ENCODE data around the gene AHNAK. TPM values are rescaled to one million over a fixed set of nuclear protein-coding genes. Genes with fewer than 3 reads are reported as not detected.
"Not testable (repeated sequence)": the region's sequence is repeated elsewhere in the genome, so short reads cannot be mapped to it uniquely, and the experiment has no call there.

The AHNAK gene

GRCh38 chr11:62386083-62386482 is 160.5 kb downstream of the AHNAK start:
- H3K4ac ChIP-seq (ENCODE audit: low read depth, low read length); H3K23ac ChIP-seq (ENCODE audit: low read length); H3K79me2 ChIP-seq (ENCODE audit: control insufficient read depth, insufficient read depth, low read length): not testable (repeated sequence)

GRCh38 chr11:62383822-62384221 is 162.8 kb downstream of the AHNAK start:
- Histone ChIP-seq H3K79me2 (ENCODE audit: control insufficient read depth, insufficient read depth, low read length) (no peaks in the 10 kb centered on the region), H2BK120ac (ENCODE audit: low read depth, low read length) (no peak overlapping the region), H3K4me1 (ENCODE audit: control insufficient read depth, low read depth, low read length) (no peaks in the 10 kb centered on the region), H3K36me3 (ENCODE audit: control insufficient read depth, insufficient read depth, low read length) (no peaks in the 10 kb centered on the region), H3K23ac (ENCODE audit: low read length) (no peak overlapping the region), H2AK5ac (ENCODE audit: low read length) (no peak overlapping the region), H3K79me1 (ENCODE audit: low read length) (no peaks in the 10 kb centered on the region), H2BK5ac (ENCODE audit: low read length) (no peak overlapping the region), H3K4me3 (ENCODE audit: low read length) (no peak overlapping the region), H3K4me2 (ENCODE audit: low read length) (no peak overlapping the region), H3K27ac (ENCODE audit: low read depth, low read length) (no peak overlapping the region), H3K9ac (ENCODE audit: low read length) (no peak overlapping the region), H3K4ac (ENCODE audit: low read depth, low read length) (no peak overlapping the region), H3K56ac (ENCODE audit: low read length) (no peak overlapping the region), H2BK15ac (replicated peaks; ENCODE audit: low read depth) (no peak overlapping the region), H3K27me3 (ENCODE audit: insufficient read depth, low read length, poor library complexity) (no peaks in the 10 kb centered on the region), H4K8ac (ENCODE audit: low read depth, low read length) (no peak overlapping the region), H3K18ac (ENCODE audit: low read length) (no peak overlapping the region), H4K5ac (ENCODE audit: low read length) (no peak overlapping the region)
- no peak for DNase-seq
- no CpG with 5 or more reads among the region's 6 CpGs for WGBS (ENCODE audit: extremely low coverage, insufficient coverage, low lambda C conversion rate)

More at GRCh38 chr11:62386083-62386482, 160.5 kb downstream of the AHNAK start:
- not testable (repeated sequence) for H3K4me3 ChIP-seq (ENCODE audit: low read length); H2AK5ac ChIP-seq (ENCODE audit: low read length); H3K9ac ChIP-seq (ENCODE audit: low read length); H3K4me1 ChIP-seq (ENCODE audit: control insufficient read depth, low read depth, low read length); H3K4me2 ChIP-seq (ENCODE audit: low read length); H3K36me3 ChIP-seq (ENCODE audit: control insufficient read depth, insufficient read depth, low read length); H4K8ac ChIP-seq (ENCODE audit: low read depth, low read length); DNase-seq; H3K27me3 ChIP-seq (ENCODE audit: insufficient read depth, low read length, poor library complexity); H3K56ac ChIP-seq (ENCODE audit: low read length); H3K27ac ChIP-seq (ENCODE audit: low read depth, low read length); H2BK15ac ChIP-seq (replicated peaks; ENCODE audit: low read depth); H3K79me1 ChIP-seq (ENCODE audit: low read length); H2BK5ac ChIP-seq (ENCODE audit: low read length); H3K18ac ChIP-seq (ENCODE audit: low read length); H2BK120ac ChIP-seq (ENCODE audit: low read depth, low read length); H4K5ac ChIP-seq (ENCODE audit: low read length)
- WGBS (ENCODE audit: extremely low coverage, insufficient coverage, low lambda C conversion rate), result no CpG with 5 or more reads among the region's 3 CpGs

Small RNA genes within 50 kb of the gene (small RNA-seq; reads per million reads assigned to genes)
- gene EEF1G (ENCODE audit: insufficient read depth) (not detected), gene MIR6747 (ENCODE audit: insufficient read depth) (1.3 reads per million)
